Renal cortex interstitium (tissue), 11 donors: ENCODE results near the gene CCDC134. TPM values are rescaled to one million over a fixed set of nuclear protein-coding genes. Genes with fewer than 3 reads are reported as not detected.
"Not testable (repeated sequence)": the region's sequence is repeated elsewhere in the genome, so short reads cannot be mapped to it uniquely, and the experiment has no call there.

Source experiments
- DNase-seq, 11 donors: peaks; one replicate each; pipeline ENCODE4 v3.0.0-alpha.2; 2013; ENCODE audit warnings: low read depth in 9 of 11, low spot score in 4 of 11; ENCODE audit errors: extremely low read depth in 1 of 11
- polyA plus RNA-seq, 3 donors: library from polyadenylated mRNA; unstranded; fragments of 120-200 nt; gene quantifications; one replicate each; pipeline ENCODE4 v1.2.1, GENCODE V29; 2013; ENCODE audit not compliant: insufficient read length in 3 of 3

The CCDC134 gene
- polyA plus RNA-seq, 3 donors: 7.0 to 11.2 (median 9.1) TPM

DNA sequence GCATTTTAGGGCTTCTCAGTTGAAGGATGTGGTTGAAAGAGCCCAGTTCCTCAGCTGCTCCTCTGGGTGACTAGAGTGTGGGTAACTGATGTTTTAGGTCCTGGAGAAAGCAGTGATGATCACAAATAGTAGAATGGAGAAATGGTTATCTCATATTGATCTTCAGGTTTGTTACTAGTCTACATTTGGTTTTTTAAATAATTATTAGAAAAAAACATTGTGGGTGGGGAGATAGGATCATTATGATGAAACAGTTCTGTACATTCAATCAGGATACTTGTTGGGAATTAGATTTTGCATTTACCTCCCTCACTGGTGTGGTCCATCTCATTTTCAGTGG is 57.4 kb downstream of the CCDC134 start:
- no peak for DNase-seq

DNA sequence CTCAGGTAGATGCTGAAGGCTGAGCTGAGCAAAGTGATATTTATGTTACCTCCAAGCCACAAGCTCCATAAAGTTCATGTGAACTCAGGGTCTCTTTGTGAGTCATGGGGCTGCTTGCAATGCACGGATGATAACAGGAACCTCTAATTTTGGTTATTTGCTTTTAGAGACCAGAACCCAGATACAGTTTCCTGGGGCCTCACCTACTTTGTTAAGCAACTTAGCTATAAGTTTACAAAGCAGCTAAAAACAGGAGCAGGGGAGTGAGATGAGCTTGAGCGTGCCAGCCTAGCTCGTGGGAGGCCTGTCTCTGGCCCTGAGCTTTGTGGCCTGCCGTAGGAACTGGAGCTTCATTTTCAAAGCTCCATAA is 61.7 kb downstream of the CCDC134 start:
- DNase-seq: peak in 5 of 11 donors; percentile 13 to 44 (median 38)

DNA sequence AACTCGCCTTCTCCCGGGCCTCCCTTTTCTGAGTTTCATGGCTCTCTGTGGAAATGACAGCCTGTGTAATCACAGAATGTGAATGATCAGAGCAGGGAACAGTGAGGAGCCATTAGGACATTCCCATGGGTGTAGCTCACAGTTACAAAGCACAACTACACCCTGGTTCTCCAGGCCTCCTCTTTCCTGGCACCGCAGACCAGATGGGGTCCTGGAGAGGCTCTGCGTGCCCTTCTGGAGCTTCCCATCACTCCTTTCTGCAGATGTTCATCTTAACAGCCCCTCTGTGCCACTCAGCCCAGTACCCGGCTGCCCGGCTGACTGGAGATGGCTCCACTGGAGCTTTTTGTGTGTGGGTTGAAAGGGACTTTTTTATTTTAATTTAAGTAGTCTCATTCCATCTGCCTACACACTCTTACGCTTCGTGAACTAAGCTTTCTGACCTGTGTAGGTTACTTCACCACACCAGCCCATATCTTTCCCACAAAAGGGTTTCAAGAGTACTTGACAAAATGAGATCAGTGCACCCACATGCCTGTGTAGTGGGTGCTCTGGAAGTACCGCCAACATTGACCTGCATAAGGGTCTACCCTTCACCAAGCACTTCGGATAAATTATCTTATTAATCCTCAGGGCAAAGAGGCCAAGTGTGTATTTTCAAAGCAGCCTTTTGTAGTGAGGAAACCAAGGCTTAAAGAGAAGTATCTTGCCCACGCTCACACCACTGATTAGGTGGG is 62.2 kb downstream of the CCDC134 start:
- DNase-seq: peak in 1 of 11 donors; percentile 29

DNA sequence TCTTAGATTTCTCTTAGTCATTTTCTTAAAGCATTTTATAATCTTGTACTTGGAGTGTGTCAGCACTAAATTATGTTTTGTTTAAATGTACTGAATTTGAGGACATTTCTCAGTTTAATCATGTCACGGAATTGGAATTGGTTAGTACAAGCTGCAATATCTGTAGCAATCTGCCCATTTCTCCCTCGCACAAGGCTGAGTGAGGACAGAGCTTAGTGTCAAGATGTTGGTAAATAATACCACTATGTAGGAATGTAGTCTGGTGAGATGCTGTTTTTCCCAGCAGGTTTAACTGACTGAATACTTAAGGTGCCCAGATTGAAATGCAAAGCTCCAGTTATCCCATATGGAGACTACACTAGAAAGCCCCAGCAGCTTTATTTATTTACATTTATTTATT is 63.0 kb downstream of the CCDC134 start:
- DNase-seq: no peak

DNA sequence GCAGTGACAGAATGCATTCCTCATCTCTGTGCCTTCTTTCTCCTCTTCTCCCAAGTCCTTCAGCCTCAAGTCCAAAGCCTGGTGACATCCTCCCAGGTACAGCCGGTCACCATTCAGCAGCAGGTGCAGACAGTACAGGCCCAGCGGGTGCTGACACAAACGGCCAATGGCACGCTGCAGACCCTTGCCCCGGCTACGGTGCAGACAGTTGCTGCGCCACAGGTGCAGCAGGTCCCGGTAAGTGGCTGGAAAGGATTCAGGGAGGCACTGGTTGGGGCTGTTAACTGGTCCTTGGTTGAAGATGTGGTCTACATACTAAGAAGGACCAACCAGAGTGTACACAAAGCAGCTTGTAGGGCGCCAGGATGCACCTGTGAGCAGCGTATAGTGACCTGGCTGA is 68.1 kb downstream of the CCDC134 start:
- no peak for DNase-seq

DNA sequence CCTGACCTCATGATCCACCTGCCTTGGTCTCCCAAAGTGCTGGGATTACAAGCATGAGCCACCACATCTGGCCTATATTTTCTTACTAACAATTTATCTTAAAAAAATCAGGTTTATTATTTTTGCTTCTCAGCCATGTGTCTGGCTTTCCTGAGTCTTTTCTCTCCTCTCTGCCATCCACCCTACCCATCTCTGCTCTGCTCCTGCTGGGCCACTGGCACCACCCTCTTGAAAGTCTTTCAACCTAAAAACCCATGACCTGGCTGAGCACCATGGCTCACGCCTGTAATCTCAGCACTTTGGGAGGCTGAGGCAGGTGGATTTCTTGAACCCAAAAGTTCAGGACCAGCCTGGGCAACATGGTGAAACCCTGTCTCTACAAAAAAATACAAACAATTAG is 69.6 kb downstream of the CCDC134 start:
- DNase-seq: not testable (repeated sequence)

DNA sequence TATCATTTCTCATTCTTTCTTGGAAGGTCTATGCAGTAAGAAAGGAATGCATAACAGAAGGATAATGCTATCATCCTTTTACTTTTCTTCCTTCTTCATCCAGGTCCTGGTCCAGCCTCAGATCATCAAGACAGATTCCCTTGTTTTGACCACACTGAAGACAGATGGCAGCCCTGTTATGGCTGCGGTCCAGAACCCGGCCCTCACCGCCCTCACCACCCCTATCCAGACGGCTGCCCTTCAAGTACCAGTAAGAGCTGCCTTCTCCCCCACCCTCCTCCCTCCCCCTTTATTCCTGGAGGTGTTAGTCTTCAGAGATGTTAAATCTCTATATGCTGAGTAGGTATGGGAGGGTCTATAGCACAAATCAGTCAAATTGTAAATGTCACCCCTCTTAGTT is 70.3 kb downstream of the CCDC134 start:
- no peak for DNase-seq

DNA sequence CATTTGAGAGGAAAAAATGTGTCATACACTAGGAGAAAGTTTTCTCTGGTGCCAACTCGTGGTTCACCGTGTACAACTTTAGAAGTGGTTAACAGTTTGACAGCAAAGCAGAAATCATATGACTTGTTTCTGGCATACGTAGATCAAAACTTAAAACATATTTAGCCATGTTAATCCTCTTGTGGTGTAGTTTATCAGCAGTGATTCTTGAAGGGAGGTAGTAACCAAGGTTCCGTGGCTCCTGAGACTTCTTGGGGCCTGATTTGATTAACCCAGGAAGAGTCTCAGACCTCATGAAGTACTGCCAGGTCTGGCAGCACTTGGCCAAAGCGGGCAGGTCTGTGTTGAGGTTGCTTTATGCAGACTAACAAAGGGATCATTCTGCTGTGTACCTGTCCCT is 72.9 kb downstream of the CCDC134 start:
- no peak for DNase-seq

DNA sequence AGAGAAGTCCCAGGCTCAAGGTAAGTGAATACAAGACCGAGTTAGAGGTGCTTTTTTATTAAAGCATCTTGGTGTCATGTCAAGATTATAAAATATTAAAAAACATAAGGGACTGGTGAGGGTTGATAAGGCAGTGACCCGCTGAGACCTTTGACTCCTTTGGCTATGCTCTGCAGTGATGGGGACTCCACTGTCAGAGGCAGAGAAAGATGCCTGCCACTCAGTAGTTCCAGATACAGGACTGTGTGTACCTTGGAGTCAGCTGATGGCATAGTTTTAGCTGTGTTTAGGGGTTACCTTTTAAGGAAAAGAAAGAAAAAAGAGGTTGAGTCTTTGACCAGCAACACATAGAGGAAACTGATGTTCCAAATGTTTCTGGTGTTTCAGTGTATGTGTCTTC is 73.6 kb downstream of the CCDC134 start:
- no peak for DNase-seq

DNA sequence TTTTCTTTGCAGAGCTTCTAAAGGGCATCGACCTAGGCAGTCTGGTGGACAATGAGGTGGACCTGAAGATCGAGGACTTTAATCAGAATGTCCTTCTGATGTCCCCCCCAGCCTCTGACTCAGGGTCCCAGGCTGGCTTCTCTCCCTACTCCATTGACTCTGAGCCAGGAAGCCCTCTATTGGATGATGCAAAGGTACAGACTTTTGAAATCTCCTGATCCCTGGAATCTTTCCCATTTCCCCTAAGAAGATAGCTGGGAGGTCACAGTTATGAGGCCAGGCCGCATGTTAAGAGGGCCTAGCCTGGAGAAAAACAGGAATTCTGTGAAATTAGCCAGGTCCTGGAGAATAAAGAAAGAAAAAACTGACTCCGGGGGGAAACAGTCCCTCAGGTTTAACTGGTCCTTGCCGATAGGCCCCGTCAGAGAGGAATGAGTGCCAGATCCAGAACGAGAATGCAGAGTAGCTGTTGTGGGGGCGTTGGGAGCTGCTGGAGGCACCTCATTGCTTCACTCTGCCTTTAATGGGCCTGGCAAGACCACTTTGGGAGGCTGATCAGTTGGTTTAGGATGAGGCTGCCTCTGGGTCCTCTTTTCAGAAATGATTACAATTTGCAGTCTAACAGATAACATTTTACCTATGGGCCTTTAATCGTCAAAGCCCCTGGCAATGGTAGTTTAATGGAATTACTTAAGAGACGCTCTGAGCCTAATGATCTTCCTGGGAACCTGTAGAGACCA is 75.2 kb downstream of the CCDC134 start:
- no peak for DNase-seq

Other genes with a start within 250 kb of the CCDC134 start
- 1 to 10 TPM; 5.0 to 8.6 (median 8.4) TPM for gene CSDC2, start 239.7 kb upstream of the CCDC134 start, polyA plus RNA-seq
- 10 to 100 TPM; 50.7 to 63.0 (median 57.8) TPM for gene PMM1, start 210.8 kb upstream of the CCDC134 start, polyA plus RNA-seq
- 10 to 100 TPM; 25.0 to 33.6 (median 26.7) TPM for gene DESI1, start 179.6 kb upstream of the CCDC134 start, polyA plus RNA-seq
- gene XRCC6, start 179.4 kb upstream of the CCDC134 start, polyA plus RNA-seq: 100 to 1,000 TPM; 360 to 429 (median 389) TPM
- gene SNU13, start 111.8 kb upstream of the CCDC134 start, polyA plus RNA-seq: 100 to 1,000 TPM; 129 to 161 (median 151) TPM
- 1 to 10 TPM; 2.2 to 2.6 (median 2.5) TPM for gene MEI1, start 101.2 kb upstream of the CCDC134 start, polyA plus RNA-seq
- gene SREBF2, start 32.4 kb downstream of the CCDC134 start, polyA plus RNA-seq: 100 to 1,000 TPM; 102 to 103 (median 102) TPM
- gene SHISA8, start 114.4 kb downstream of the CCDC134 start, polyA plus RNA-seq: 1 to 10 TPM in 2 of 3 donors, under 1 TPM in 1; 0.36 to 1.3 (median 1.0) TPM
- gene TNFRSF13C, start 126.1 kb downstream of the CCDC134 start, polyA plus RNA-seq: 1 to 10 TPM; 1.8 to 3.4 (median 1.8) TPM
- 10 to 100 TPM; 10.9 to 17.7 (median 13.7) TPM for gene CENPM, start 146.5 kb downstream of the CCDC134 start, polyA plus RNA-seq
- gene SEPTIN3, start 168.8 kb downstream of the CCDC134 start, polyA plus RNA-seq: 1 to 10 TPM; 5.9 to 9.2 (median 8.7) TPM
- gene WBP2NL, start 198.1 kb downstream of the CCDC134 start, polyA plus RNA-seq: 1 to 10 TPM; 3.3 to 7.4 (median 4.1) TPM